WTC11 (cell line): ENCODE measurements around the gene P3H1. TPM values are rescaled to one million over a fixed set of nuclear protein-coding genes. Genes with fewer than 3 reads are reported as not detected.
"Not testable (repeated sequence)": the region's sequence is repeated elsewhere in the genome, so short reads cannot be mapped to it uniquely, and the experiment has no call there.

Experiments used
- ATAC-seq: fragments of 200-7000 bp; cut with Tn5 transposase; 2 replicates; pipeline ENCODE4 v1.10.0; 2021; ENCODE audit warnings: mild to moderate bottlenecking, moderate library complexity
- CTCF ChIA-PET: fragments of 300-600 bp; sonication (Branson Sonifier 250); formaldehyde crosslinking; loops from one replicate; lab custom pipeline; 2021; ENCODE audit warnings: antibody characterized with exemption; lab: Charles Lee
- POLR2A ChIA-PET: fragments of 350-600 bp; sonication (Branson Sonifier 250); formaldehyde crosslinking; loops from one replicate; lab custom pipeline; 2021; ENCODE audit warnings: antibody characterized with exemption; lab: Charles Lee
- DNase-seq: peaks from one replicate; pipeline ENCODE4 v3.0.0; 2021; ENCODE audit warnings: low spot score
- H3K27ac Mint-ChIP-seq: 2 replicates; pipeline ENCODE4 v1.8.0; 2021; ENCODE audit warnings: mixed read lengths
- H3K27me3 Mint-ChIP-seq: 2 replicates; pipeline ENCODE4 v1.8.0; 2021; ENCODE audit warnings: low read depth, mild to moderate bottlenecking, moderate library complexity, mixed read lengths
- H3K36me3 Mint-ChIP-seq: 2 replicates; pipeline ENCODE4 v1.8.0; 2021; ENCODE audit warnings: mixed read lengths
- H3K4me1 Mint-ChIP-seq: 2 replicates; pipeline ENCODE4 v1.8.0; 2022; ENCODE audit warnings: mixed read lengths
- H3K4me3 Mint-ChIP-seq: 2 replicates; pipeline ENCODE4 v1.8.0; 2021; ENCODE audit warnings: mild to moderate bottlenecking, moderate library complexity, mixed read lengths
- H3K9me3 Mint-ChIP-seq: 2 replicates; pipeline ENCODE4 v1.8.0; 2021; ENCODE audit warnings: mixed read lengths
- ATF1 ChIP-seq: sonication (generic); formaldehyde crosslinking; IDR thresholded peaks from 2 replicates; pipeline ENCODE4 v1.8.1; 2023; ENCODE audit warnings: mild to moderate bottlenecking, moderate library complexity, missing genetic modification reagents
- EMX1 ChIP-seq: fragments of 250-450 bp; sonication (Bioruptor Pico); IDR thresholded peaks from 2 replicates; pipeline ENCODE4 v1.8.0; 2021; ENCODE audit warnings: mild to moderate bottlenecking
- ETV6 ChIP-seq: sonication (generic); formaldehyde crosslinking; IDR thresholded peaks from 2 replicates; pipeline ENCODE4 v1.8.1; 2022; ENCODE audit warnings: mild to moderate bottlenecking, missing genetic modification reagents
- HMGA2 ChIP-seq: fragments of 250-450 bp; sonication (Bioruptor Pico); IDR thresholded peaks from 2 replicates; pipeline ENCODE4 v1.4.0; 2021; ENCODE audit warnings: mild to moderate bottlenecking, moderate library complexity
- KAT7 ChIP-seq: sonication (generic); formaldehyde crosslinking; IDR thresholded peaks from 2 replicates; pipeline ENCODE4 v1.8.1; 2023; ENCODE audit warnings: missing genetic modification reagents, mild to moderate bottlenecking, borderline replicate concordance
- MYBL2 ChIP-seq: sonication (generic); formaldehyde crosslinking; IDR thresholded peaks from 2 replicates; pipeline ENCODE4 v1.8.1; 2023; ENCODE audit warnings: mild to moderate bottlenecking, moderate library complexity, missing genetic modification reagents
- NR3C1 ChIP-seq: sonication (generic); formaldehyde crosslinking; conservative IDR thresholded peaks from 2 replicates; pipeline ENCODE4 v1.8.1; 2023; ENCODE audit warnings: low read depth, mild to moderate bottlenecking, missing genetic modification reagents
- PRDM15 ChIP-seq: sonication (generic); formaldehyde crosslinking; IDR thresholded peaks from 2 replicates; pipeline ENCODE4 v1.8.0; 2022; ENCODE audit warnings: missing genetic modification reagents
- PRRX2 ChIP-seq: fragments of 250-450 bp; sonication (Bioruptor Pico); IDR thresholded peaks from 2 replicates; pipeline ENCODE4 v1.8.0; 2021; ENCODE audit warnings: mild to moderate bottlenecking
- RELA ChIP-seq: sonication (generic); formaldehyde crosslinking; IDR thresholded peaks from 2 replicates; pipeline ENCODE4 v1.8.1; 2022; ENCODE audit warnings: missing genetic modification reagents, mild to moderate bottlenecking, borderline replicate concordance
- SOX15 ChIP-seq: fragments of 250-450 bp; sonication (Bioruptor Pico); IDR thresholded peaks from 2 replicates; pipeline ENCODE4 v1.9.0; 2021; ENCODE audit warnings: mild to moderate bottlenecking
- ZNF416 ChIP-seq: fragments of 250-450 bp; sonication (Bioruptor Pico); IDR thresholded peaks from 2 replicates; pipeline ENCODE4 v1.9.0; 2021; ENCODE audit warnings: mild to moderate bottlenecking, inconsistent platforms
- total RNA-seq: library from RNA; stranded (reverse); gene quantifications from 3 replicates; pipeline ENCODE4 v1.2.3, GENCODE V29; 2021
- TF ChIP-seq, protein P1 (sequence below): sonication (generic); formaldehyde crosslinking; IDR thresholded peaks from 2 replicates; pipeline ENCODE4 v1.8.0; 2022; ENCODE audit warnings: mild to moderate bottlenecking, missing genetic modification reagents
- TF ChIP-seq, protein P2 (sequence below): sonication (generic); formaldehyde crosslinking; IDR thresholded peaks from 2 replicates; pipeline ENCODE4 v1.8.0; 2023; ENCODE audit warnings: missing genetic modification reagents, mild to moderate bottlenecking, borderline replicate concordance
- TF ChIP-seq, protein P3 (sequence below): sonication (generic); formaldehyde crosslinking; IDR thresholded peaks from 2 replicates; pipeline ENCODE4 v1.8.1; 2023; ENCODE audit warnings: mild to moderate bottlenecking, missing genetic modification reagents, moderate library complexity

The P3H1 gene
- total RNA-seq, 1 experiment from 2014 or later, result 95.1 TPM

DNA sequence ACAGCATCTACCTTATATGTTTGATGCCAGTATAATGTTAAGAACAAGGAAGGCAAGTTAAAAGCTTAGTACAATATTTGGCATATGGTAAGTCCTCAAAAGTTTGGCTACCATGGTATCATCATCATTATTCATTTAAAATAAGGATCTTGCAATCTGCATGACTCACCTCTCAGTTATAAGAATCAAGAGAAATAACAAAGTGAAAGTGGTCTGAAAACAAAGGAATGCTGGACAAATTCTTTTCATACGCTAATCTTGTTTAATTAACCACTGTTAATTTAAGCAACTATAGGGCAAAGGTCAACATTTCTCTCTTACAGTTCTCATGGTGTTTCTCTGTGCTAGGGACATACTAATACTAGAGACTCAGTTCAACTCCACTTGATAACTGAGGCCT lies 13.8 kb downstream of the P3H1 start (continued):
- TF ChIP-seq, protein P1, sequence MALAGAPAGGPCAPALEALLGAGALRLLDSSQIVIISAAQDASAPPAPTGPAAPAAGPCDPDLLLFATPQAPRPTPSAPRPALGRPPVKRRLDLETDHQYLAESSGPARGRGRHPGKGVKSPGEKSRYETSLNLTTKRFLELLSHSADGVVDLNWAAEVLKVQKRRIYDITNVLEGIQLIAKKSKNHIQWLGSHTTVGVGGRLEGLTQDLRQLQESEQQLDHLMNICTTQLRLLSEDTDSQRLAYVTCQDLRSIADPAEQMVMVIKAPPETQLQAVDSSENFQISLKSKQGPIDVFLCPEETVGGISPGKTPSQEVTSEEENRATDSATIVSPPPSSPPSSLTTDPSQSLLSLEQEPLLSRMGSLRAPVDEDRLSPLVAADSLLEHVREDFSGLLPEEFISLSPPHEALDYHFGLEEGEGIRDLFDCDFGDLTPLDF, result no peak
- TF ChIP-seq KAT7 (no peak), NR3C1 (no peak)

- ChIA-PET POLR2A (no interaction called here), CTCF (interaction anchor here (1.2 kb wide), 1 partner anchor 11 kb away, joined by 4 read pairs; no protein-coding TSS in a partner anchor)
- no peak overlapping the region for H3K4me3 Mint-ChIP-seq
- peaks cover 75% of the 10 kb centered on the region for H3K36me3 Mint-ChIP-seq
- H3K27me3 Mint-ChIP-seq, result no peaks in the 10 kb centered on the region
- H3K27ac Mint-ChIP-seq, result no peak overlapping the region
- DNase-seq (no peak), ATAC-seq (no peak)
- H3K9me3 Mint-ChIP-seq, result peaks cover 23% of the 10 kb centered on the region
- TF ChIP-seq RELA (no peak), PRDM15 (CRISPR knock-in tag) (no peak), SOX15 (no peak), MYBL2 (CRISPR knock-in tag) (no peak), ATF1 (CRISPR knock-in tag) (no peak), PRRX2 (CRISPR knock-in tag) (no peak), ZNF416 (CRISPR knock-in tag) (no peak), ETV6 (CRISPR knock-in tag) (no peak), EMX1 (CRISPR knock-in tag) (no peak)
- TF ChIP-seq, protein P2, sequence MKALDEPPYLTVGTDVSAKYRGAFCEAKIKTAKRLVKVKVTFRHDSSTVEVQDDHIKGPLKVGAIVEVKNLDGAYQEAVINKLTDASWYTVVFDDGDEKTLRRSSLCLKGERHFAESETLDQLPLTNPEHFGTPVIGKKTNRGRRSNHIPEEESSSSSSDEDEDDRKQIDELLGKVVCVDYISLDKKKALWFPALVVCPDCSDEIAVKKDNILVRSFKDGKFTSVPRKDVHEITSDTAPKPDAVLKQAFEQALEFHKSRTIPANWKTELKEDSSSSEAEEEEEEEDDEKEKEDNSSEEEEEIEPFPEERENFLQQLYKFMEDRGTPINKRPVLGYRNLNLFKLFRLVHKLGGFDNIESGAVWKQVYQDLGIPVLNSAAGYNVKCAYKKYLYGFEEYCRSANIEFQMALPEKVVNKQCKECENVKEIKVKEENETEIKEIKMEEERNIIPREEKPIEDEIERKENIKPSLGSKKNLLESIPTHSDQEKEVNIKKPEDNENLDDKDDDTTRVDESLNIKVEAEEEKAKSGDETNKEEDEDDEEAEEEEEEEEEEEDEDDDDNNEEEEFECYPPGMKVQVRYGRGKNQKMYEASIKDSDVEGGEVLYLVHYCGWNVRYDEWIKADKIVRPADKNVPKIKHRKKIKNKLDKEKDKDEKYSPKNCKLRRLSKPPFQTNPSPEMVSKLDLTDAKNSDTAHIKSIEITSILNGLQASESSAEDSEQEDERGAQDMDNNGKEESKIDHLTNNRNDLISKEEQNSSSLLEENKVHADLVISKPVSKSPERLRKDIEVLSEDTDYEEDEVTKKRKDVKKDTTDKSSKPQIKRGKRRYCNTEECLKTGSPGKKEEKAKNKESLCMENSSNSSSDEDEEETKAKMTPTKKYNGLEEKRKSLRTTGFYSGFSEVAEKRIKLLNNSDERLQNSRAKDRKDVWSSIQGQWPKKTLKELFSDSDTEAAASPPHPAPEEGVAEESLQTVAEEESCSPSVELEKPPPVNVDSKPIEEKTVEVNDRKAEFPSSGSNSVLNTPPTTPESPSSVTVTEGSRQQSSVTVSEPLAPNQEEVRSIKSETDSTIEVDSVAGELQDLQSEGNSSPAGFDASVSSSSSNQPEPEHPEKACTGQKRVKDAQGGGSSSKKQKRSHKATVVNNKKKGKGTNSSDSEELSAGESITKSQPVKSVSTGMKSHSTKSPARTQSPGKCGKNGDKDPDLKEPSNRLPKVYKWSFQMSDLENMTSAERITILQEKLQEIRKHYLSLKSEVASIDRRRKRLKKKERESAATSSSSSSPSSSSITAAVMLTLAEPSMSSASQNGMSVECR (CRISPR knock-in tag), result no peak
- TF ChIP-seq, protein P3, sequence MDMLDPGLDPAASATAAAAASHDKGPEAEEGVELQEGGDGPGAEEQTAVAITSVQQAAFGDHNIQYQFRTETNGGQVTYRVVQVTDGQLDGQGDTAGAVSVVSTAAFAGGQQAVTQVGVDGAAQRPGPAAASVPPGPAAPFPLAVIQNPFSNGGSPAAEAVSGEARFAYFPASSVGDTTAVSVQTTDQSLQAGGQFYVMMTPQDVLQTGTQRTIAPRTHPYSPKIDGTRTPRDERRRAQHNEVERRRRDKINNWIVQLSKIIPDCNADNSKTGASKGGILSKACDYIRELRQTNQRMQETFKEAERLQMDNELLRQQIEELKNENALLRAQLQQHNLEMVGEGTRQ, result no peak
- peaks cover 2% of the 10 kb centered on the region for H3K4me1 Mint-ChIP-seq
These were observed 14.5 kb downstream of the P3H1 start for GRCh38 chr1:42752284-42752683.

- peak; percentile 70; the same call in 1 of the 2 replicates for TF ChIP-seq HMGA2 (CRISPR knock-in tag)
- POLR2A ChIA-PET, H3K27me3 Mint-ChIP-seq, H3K4me3 Mint-ChIP-seq, H3K27ac Mint-ChIP-seq, DNase-seq, ATAC-seq, H3K4me1 Mint-ChIP-seq, CTCF ChIA-PET: not testable (repeated sequence)
- Mint-ChIP-seq H3K36me3 (peaks cover 75% of the 10 kb centered on the region), H3K9me3 (peaks cover 23% of the 10 kb centered on the region)
These were observed 15.2 kb downstream of the P3H1 start for GRCh38 chr1:42751511-42752070.
